Endothelial cell of umbilical vein (primary cell): ENCODE measurements around the gene CYTH2. TPM values are rescaled to one million over a fixed set of nuclear protein-coding genes. Genes with fewer than 3 reads are reported as not detected.

Experiments used
- BruUV-seq: library from RNA; stranded (reverse); fragments of 400-500 nt; replicated peaks from 2 replicates; lab custom pipeline; 2021; lab: Mats Ljungman, UMichigan
- CTCF ChIA-PET: fragments of 300-600, 350-600 bp; sonication (Branson Sonifier 250); formaldehyde crosslinking; loops from one replicate; lab custom pipeline; 2021; ENCODE audit warnings: antibody characterized with exemption, inconsistent platforms; lab: Charles Lee
- POLR2A ChIA-PET: fragments of 300-600, 350-600 bp; sonication (Branson Sonifier 250); formaldehyde crosslinking; loops from one replicate; lab custom pipeline; 2021; ENCODE audit warnings: antibody characterized with exemption, inconsistent platforms; lab: Charles Lee
- DNase-seq: peaks from one replicate; pipeline ENCODE4 v3.0.0-alpha.2; 2011; ENCODE audit warnings: low read depth, low spot score
- FAIRE-seq: peaks from 2 replicates; lab custom pipeline; 2011; peaks lifted over from hg19 to GRCh38; lab: Jason Lieb, UNC
- H2AFZ ChIP-seq: 2 replicates; pipeline ENCODE4 v1.6.0; 2012; ENCODE audit warnings: low read depth, low read length, control low read depth, inconsistent platforms
- H3K27ac ChIP-seq: 2 replicates; pipeline ENCODE4 v1.5.1; 2011; ENCODE audit warnings: low read depth, mild to moderate bottlenecking, control low read depth, low read length, moderate library complexity; ENCODE audit not compliant: insufficient read depth
- H3K27me3 ChIP-seq, 2 experiments: 2 replicates each; pipeline versions ENCODE4 v1.6.0 to v1.6.1; 2011; ENCODE audit warnings: low read length in 2 of 2, mixed read lengths in 1 of 2; ENCODE audit not compliant: control insufficient read depth in 2 of 2, insufficient read depth in 2 of 2
- H3K36me3 ChIP-seq, 2 experiments: 2 replicates in 1 of 2; 3 replicates in 1 of 2; pipeline ENCODE4 v1.5.1; 2011; ENCODE audit warnings: low read length in 2 of 2, mild to moderate bottlenecking in 1 of 2, moderate library complexity in 1 of 2; ENCODE audit not compliant: control insufficient read depth in 2 of 2, insufficient read depth in 2 of 2; ENCODE audit errors: extremely low read depth in 1 of 2
- H3K4me1 ChIP-seq: 3 replicates; pipeline ENCODE4 v1.5.1; 2011; ENCODE audit warnings: mild to moderate bottlenecking, low read length; ENCODE audit not compliant: control insufficient read depth, insufficient read depth; ENCODE audit errors: extremely low read depth
- H3K4me2 ChIP-seq: 2 replicates; pipeline ENCODE4 v1.6.1; 2011; ENCODE audit warnings: low read length, control low read depth, mixed read lengths; ENCODE audit not compliant: insufficient read depth
- H3K4me3 ChIP-seq, 3 experiments: fragments of 200-600 bp in 1 of 3; sonication (generic), shearing (Covaris generic) in 1 of 3; replicated peaks in 1 of 3; 2 replicates each; pipeline ENCODE4 v1.5.1; 2011 to 2016; ENCODE audit warnings: control low read depth in 3 of 3, low read length in 3 of 3, mild to moderate bottlenecking in 2 of 3, inconsistent platforms in 1 of 3, low read depth in 1 of 3, moderate library complexity in 1 of 3; ENCODE audit not compliant: insufficient read depth in 1 of 3
- H3K79me2 ChIP-seq: 2 replicates; pipeline ENCODE4 v1.6.0; 2012; ENCODE audit warnings: low read length, inconsistent platforms; ENCODE audit not compliant: control insufficient read depth, insufficient read depth
- H3K9ac ChIP-seq: replicated peaks from 2 replicates; pipeline ENCODE3; 2011; ENCODE audit warnings: low read length, control low read depth; ENCODE audit not compliant: insufficient read depth; ENCODE audit errors: extremely low read depth
- H3K9me1 ChIP-seq: replicated peaks from 3 replicates; pipeline ENCODE4 v1.6.0; 2011; ENCODE audit warnings: mild to moderate bottlenecking, low read length; ENCODE audit not compliant: control insufficient read depth, insufficient read depth; ENCODE audit errors: extremely low read depth
- H3K9me3 ChIP-seq: replicated peaks from 2 replicates; pipeline ENCODE4 v1.5.1; 2012; ENCODE audit warnings: low read length, inconsistent platforms; ENCODE audit not compliant: control insufficient read depth, insufficient read depth
- H4K20me1 ChIP-seq: replicated peaks from 2 replicates; pipeline ENCODE3; 2011; ENCODE audit warnings: mild to moderate bottlenecking, low read length; ENCODE audit not compliant: control insufficient read depth, insufficient read depth; ENCODE audit errors: extremely low read depth
- EZH2 ChIP-seq: IDR thresholded peaks from 2 replicates; pipeline ENCODE4 v1.6.1; 2012; ENCODE audit warnings: borderline replicate concordance, low read depth, mild to moderate bottlenecking, moderate library complexity, low read length, inconsistent platforms; ENCODE audit not compliant: severe bottlenecking
- FOS ChIP-seq: IDR thresholded peaks from 2 replicates; pipeline ENCODE4 v1.6.1; 2011; ENCODE audit warnings: mild to moderate bottlenecking, low read length, moderate library complexity, borderline replicate concordance; ENCODE audit not compliant: insufficient read depth
- GATA2 ChIP-seq: IDR thresholded peaks from 2 replicates; pipeline ENCODE4 v1.7.0; 2011; ENCODE audit warnings: low read depth, mild to moderate bottlenecking, moderate library complexity, mixed read lengths, low read length; ENCODE audit not compliant: insufficient read length, insufficient read depth
- JUN ChIP-seq: IDR thresholded peaks from 2 replicates; pipeline ENCODE4 v1.6.1; 2011; ENCODE audit warnings: borderline replicate concordance, low read depth; ENCODE audit not compliant: insufficient read length, insufficient read depth
- MYC ChIP-seq: IDR thresholded peaks from one replicate; pipeline ENCODE4 v1.6.1; 2011; ENCODE audit warnings: mild to moderate bottlenecking, low read depth, low read length
- POLR2A ChIP-seq: IDR thresholded peaks from 2 replicates; pipeline ENCODE4 v1.6.1; 2012; ENCODE audit warnings: low read depth, mild to moderate bottlenecking, control low read depth, low read length
- POLR2AphosphoS5 ChIP-seq: IDR thresholded peaks from 2 replicates; pipeline ENCODE4 v1.6.1; 2012; ENCODE audit warnings: low read depth, mild to moderate bottlenecking, control low read depth, low read length, moderate library complexity; ENCODE audit not compliant: insufficient read depth
- dilution Hi-C: fragments of 300-500 bp; cut with MboI; formaldehyde crosslinking; loops from one replicate; pipeline ENCODE4 v1.15.0; 2019; ENCODE audit warnings: low sequenced_read_pairs; ENCODE audit not compliant: extremely low pct_ligation_motif_present
- intact Hi-C: fragments of 100-400 bp; cut with micrococcal nuclease; formaldehyde crosslinking; loops from one replicate; pipeline ENCODE4 v1.10.0; 2022
- polyA plus RNA-seq, 4 experiments: library from polyadenylated mRNA; depleted of rRNA in 3 of 4; stranded (reverse) in 3 of 4; unstranded in 1 of 4; fragments of >200 nt; gene quantifications; 2 replicates each; pipeline versions ENCODE4 v1.2.1 to v1.2.3, GENCODE V29; 2011 to 2012; ENCODE audit warnings: missing spikeins in 1 of 4
- total RNA-seq: library from RNA; stranded (reverse); gene quantifications from 2 replicates; pipeline ENCODE4 v1.2.3, GENCODE V29; 2021
- TF ChIP-seq, protein P1 (sequence below), 2 donors: IDR thresholded peaks; 1 replicate in 1 of 2; 2 replicates in 1 of 2; pipeline ENCODE4 v1.5.1; 2011; ENCODE audit warnings: low read length in 2 of 2, mild to moderate bottlenecking in 2 of 2, moderate library complexity in 2 of 2, control low read depth in 1 of 2, inconsistent platforms in 1 of 2, low read depth in 1 of 2; ENCODE audit not compliant: insufficient read depth in 1 of 2; ENCODE audit errors: extremely low read depth in 1 of 2
- TF ChIP-seq, protein P2 (sequence below): IDR thresholded peaks from 2 replicates; pipeline ENCODE4 v1.6.1; 2011; ENCODE audit not compliant: insufficient read depth, insufficient read length

Gene CYTH2
- total and polyA plus RNA-seq, 2 donors (not counting 3 experiments of a cell fraction or from before 2014, with no cell fraction given): 98.4 to 119 TPM

DNA sequence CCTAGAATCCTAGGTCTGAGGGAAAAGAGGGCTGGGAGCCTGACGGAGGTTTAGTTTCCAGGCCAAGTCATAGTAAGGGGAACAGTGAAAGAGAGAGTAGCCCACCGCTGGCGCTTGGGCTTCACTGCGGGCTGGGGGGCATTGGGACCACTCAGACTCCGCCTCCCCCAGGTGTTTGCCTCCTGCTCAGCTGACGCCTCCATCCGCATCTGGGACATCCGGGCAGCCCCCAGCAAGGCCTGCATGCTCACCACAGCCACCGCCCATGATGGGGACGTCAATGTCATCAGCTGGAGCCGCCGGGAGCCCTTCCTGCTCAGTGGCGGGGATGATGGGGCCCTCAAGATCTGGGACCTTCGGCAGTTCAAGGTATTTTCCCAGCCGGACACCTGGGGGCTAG, 18.3 kb upstream of the CYTH2 start:
- Histone ChIP-seq H3K36me3 (peaks cover 4 to 38% of the 10 kb centered on the region in 2 experiments), H3K27ac (no peak overlapping the region), H2AFZ (no peak overlapping the region), H3K9me3 (no peaks in the 10 kb centered on the region), H3K79me2 (peaks cover 16% of the 10 kb centered on the region), H3K9ac (no peak overlapping the region), H4K20me1 (no peaks in the 10 kb centered on the region), H3K9me1 (no peaks in the 10 kb centered on the region), H3K4me2 (no peak overlapping the region), H3K4me1 (peaks cover 6% of the 10 kb centered on the region), H3K27me3 (no peaks in the 10 kb centered on the region), H3K4me3 (no peak overlapping the region)
- intact Hi-C loops (no loop called here), dilution Hi-C loops (no loop called here)
- FAIRE-seq (no peak), DNase-seq (no peak)
- no peak for TF ChIP-seq JUN
- TF ChIP-seq FOS: no peak
- TF ChIP-seq POLR2AphosphoS5: no peak
- TF ChIP-seq EZH2: no peak
- TF ChIP-seq GATA2: no peak
- TF ChIP-seq, protein P1, sequence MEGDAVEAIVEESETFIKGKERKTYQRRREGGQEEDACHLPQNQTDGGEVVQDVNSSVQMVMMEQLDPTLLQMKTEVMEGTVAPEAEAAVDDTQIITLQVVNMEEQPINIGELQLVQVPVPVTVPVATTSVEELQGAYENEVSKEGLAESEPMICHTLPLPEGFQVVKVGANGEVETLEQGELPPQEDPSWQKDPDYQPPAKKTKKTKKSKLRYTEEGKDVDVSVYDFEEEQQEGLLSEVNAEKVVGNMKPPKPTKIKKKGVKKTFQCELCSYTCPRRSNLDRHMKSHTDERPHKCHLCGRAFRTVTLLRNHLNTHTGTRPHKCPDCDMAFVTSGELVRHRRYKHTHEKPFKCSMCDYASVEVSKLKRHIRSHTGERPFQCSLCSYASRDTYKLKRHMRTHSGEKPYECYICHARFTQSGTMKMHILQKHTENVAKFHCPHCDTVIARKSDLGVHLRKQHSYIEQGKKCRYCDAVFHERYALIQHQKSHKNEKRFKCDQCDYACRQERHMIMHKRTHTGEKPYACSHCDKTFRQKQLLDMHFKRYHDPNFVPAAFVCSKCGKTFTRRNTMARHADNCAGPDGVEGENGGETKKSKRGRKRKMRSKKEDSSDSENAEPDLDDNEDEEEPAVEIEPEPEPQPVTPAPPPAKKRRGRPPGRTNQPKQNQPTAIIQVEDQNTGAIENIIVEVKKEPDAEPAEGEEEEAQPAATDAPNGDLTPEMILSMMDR (IDR thresholded peaks at IDR 0.05; ENCODE audit: extremely low read depth in 1 of 2, insufficient read depth in 1 of 2, low read depth in 1 of 2, low read length in 2 of 2): no peak
- no peak for TF ChIP-seq POLR2A
- TF ChIP-seq, protein P2, sequence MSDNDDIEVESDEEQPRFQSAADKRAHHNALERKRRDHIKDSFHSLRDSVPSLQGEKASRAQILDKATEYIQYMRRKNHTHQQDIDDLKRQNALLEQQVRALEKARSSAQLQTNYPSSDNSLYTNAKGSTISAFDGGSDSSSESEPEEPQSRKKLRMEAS: no peak
- TF ChIP-seq MYC: no peak
- ChIA-PET CTCF (interaction anchor here (1.3 to 1.4 kb wide), 2 partner anchors 59 to 60 kb away, joined by 3 to 5 read pairs; partner anchors contain the start of gene KDELR1), POLR2A (no interaction called here)
- BruUV-seq: no TSS peak
